ENCODE measurements around the gene GABRB1.

Gene GABRB1

DNA sequence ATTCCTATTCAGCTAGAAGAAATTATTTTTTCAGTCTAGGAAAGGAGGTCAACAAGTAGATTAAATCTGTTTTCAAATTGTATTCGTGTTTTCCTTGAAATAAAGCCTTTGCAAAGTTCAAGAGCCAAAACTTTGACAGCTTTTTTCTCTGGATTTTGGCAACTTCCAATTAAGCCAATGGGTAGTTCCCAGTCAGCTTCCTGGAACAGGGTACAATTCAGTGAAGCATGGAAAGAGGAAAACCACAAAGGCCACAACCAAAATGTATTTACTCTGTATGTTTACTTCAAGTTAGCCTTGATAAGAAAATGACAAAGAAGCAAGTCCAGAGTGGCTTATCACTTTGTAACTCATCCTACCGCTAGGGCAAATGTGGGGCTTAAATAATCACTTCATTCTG is 243.5 kb downstream of the GABRB1 start:
- H3K4me2 ChIP-seq (ENCODE audit: low read length): no peak overlapping the region
- no peaks in the 10 kb centered on the region for H3F3A ChIP-seq (ENCODE audit: insufficient read depth, low read length)
- H3K9me2 ChIP-seq (ENCODE audit: low read depth, low read length): no peaks in the 10 kb centered on the region
- H3K36me3 ChIP-seq (ENCODE audit: insufficient read depth, low read length): no peaks in the 10 kb centered on the region
- no peak for TF ChIP-seq EZH2 (IDR thresholded peaks at IDR 0.05; ENCODE audit: borderline replicate concordance, low read length)
- TF ChIP-seq, protein P1, sequence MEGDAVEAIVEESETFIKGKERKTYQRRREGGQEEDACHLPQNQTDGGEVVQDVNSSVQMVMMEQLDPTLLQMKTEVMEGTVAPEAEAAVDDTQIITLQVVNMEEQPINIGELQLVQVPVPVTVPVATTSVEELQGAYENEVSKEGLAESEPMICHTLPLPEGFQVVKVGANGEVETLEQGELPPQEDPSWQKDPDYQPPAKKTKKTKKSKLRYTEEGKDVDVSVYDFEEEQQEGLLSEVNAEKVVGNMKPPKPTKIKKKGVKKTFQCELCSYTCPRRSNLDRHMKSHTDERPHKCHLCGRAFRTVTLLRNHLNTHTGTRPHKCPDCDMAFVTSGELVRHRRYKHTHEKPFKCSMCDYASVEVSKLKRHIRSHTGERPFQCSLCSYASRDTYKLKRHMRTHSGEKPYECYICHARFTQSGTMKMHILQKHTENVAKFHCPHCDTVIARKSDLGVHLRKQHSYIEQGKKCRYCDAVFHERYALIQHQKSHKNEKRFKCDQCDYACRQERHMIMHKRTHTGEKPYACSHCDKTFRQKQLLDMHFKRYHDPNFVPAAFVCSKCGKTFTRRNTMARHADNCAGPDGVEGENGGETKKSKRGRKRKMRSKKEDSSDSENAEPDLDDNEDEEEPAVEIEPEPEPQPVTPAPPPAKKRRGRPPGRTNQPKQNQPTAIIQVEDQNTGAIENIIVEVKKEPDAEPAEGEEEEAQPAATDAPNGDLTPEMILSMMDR (IDR thresholded peaks at IDR 0.05; ENCODE audit: low read length): no peak
- H3K27me3 ChIP-seq (ENCODE audit: insufficient read depth, low read length): no peaks in the 10 kb centered on the region
- H3K27ac ChIP-seq (ENCODE audit: low read depth, low read length, poor library complexity, severe bottlenecking): no peak overlapping the region
- H3K4me3 ChIP-seq (ENCODE audit: low read depth, low read length, poor library complexity, severe bottlenecking): no peak overlapping the region
- H3K9ac ChIP-seq (ENCODE audit: low read length): no peak overlapping the region
- H3K79me2 ChIP-seq (ENCODE audit: insufficient read depth, low read length): no peaks in the 10 kb centered on the region
- no peak overlapping the region for H2AFZ ChIP-seq (ENCODE audit: low read length)
- no peaks in the 10 kb centered on the region for H3K9me3 ChIP-seq (ENCODE audit: low read length)
- no peaks in the 10 kb centered on the region for H3K4me1 ChIP-seq (ENCODE audit: insufficient read depth, low read length, severe bottlenecking)
- no peaks in the 10 kb centered on the region; the same call in 1 of the 2 replicates for H4K20me1 ChIP-seq (ENCODE audit: insufficient read depth, low read length)

DNA sequence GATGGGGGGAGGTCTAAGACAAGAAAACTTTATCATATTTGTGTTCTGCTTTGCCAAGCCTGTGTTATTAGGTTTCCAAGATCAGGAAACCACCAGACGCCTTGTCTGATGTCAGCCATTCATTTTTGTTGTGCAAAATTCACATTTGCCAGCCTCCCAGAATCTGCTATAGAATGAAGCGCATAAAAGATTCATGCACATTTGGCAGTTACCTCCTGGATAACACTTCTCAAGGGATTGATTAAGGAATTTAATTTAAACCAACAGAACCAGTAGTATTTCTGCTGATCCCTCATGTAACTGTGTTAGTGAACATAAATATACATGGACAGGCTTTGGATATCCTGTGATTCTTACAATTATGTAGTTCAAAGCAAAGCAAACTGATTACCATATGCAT is 244.2 kb downstream of the GABRB1 start:
- Histone ChIP-seq H3K4me1 (ENCODE audit: insufficient read depth, low read length, severe bottlenecking) (no peaks in the 10 kb centered on the region), H3F3A (ENCODE audit: insufficient read depth, low read length) (no peaks in the 10 kb centered on the region), H3K9ac (ENCODE audit: low read length) (no peak overlapping the region), H3K27me3 (ENCODE audit: insufficient read depth, low read length) (no peaks in the 10 kb centered on the region), H3K9me2 (ENCODE audit: low read depth, low read length) (no peaks in the 10 kb centered on the region), H3K9me3 (ENCODE audit: low read length) (no peaks in the 10 kb centered on the region), H3K4me2 (ENCODE audit: low read length) (no peak overlapping the region), H2AFZ (ENCODE audit: low read length) (no peak overlapping the region), H3K79me2 (ENCODE audit: insufficient read depth, low read length) (no peaks in the 10 kb centered on the region), H3K36me3 (ENCODE audit: insufficient read depth, low read length) (no peaks in the 10 kb centered on the region), H4K20me1 (ENCODE audit: insufficient read depth, low read length) (no peaks in the 10 kb centered on the region; the same call in 1 of the 2 replicates), H3K27ac (ENCODE audit: low read depth, low read length, poor library complexity, severe bottlenecking) (no peak overlapping the region), H3K4me3 (ENCODE audit: low read depth, low read length, poor library complexity, severe bottlenecking) (no peak overlapping the region)
- TF ChIP-seq, protein P1 (IDR thresholded peaks at IDR 0.05; ENCODE audit: low read length): no peak
- no peak for TF ChIP-seq EZH2 (IDR thresholded peaks at IDR 0.05; ENCODE audit: borderline replicate concordance, low read length)

DNA sequence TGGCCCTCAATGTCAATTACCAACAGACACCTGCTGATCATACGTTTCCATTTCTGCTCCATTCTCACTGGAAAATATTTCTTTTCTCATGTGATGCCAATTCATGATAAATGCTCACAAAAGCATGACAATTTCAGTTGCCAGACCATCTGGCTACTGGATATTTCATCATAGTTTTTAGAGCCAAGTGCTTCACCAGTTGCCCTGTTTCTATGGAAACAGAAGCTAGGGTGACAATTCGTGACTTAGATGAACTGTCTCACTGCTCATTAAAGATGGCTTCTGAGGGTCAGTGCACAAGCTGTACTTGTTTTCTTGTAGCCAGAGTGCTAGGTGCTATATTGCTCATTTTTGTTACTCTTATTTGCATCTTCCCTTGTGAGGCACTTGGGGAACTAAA is 247.3 kb downstream of the GABRB1 start:
- H2AFZ ChIP-seq (ENCODE audit: low read length): no peak overlapping the region
- H3K9me3 ChIP-seq (ENCODE audit: low read length): no peaks in the 10 kb centered on the region
- H3K4me3 ChIP-seq (ENCODE audit: low read depth, low read length, poor library complexity, severe bottlenecking): no peak overlapping the region
- H3K4me1 ChIP-seq (ENCODE audit: insufficient read depth, low read length, severe bottlenecking): no peaks in the 10 kb centered on the region
- H3K79me2 ChIP-seq (ENCODE audit: insufficient read depth, low read length): no peaks in the 10 kb centered on the region
- H3K9ac ChIP-seq (ENCODE audit: low read length): no peak overlapping the region
- no peaks in the 10 kb centered on the region for H4K20me1 ChIP-seq (ENCODE audit: insufficient read depth, low read length)
- H3K36me3 ChIP-seq (ENCODE audit: insufficient read depth, low read length): no peaks in the 10 kb centered on the region
- no peak overlapping the region for H3K27ac ChIP-seq (ENCODE audit: low read depth, low read length, poor library complexity, severe bottlenecking)
- H3K27me3 ChIP-seq (ENCODE audit: insufficient read depth, low read length): no peaks in the 10 kb centered on the region
- no peaks in the 10 kb centered on the region for H3F3A ChIP-seq (ENCODE audit: insufficient read depth, low read length)
- H3K9me2 ChIP-seq (ENCODE audit: low read depth, low read length): no peaks in the 10 kb centered on the region
- no peak for TF ChIP-seq EZH2 (IDR thresholded peaks at IDR 0.05; ENCODE audit: borderline replicate concordance, low read length)
- TF ChIP-seq, protein P1 (IDR thresholded peaks at IDR 0.05; ENCODE audit: low read length): no peak
- no peak overlapping the region for H3K4me2 ChIP-seq (ENCODE audit: low read length)
